GM21825 (cell line): ENCODE measurements around the gene AP3D1.
A peak's percentile ranks its signal among the peaks of the same experiment; 100 is the strongest.

Experiments
- ATAC-seq: cut with Tn5 transposase; IDR thresholded peaks from one replicate; pipeline ENCODE4 v1.9.1; 2021; ENCODE audit warnings: mild to moderate bottlenecking, moderate library complexity; ENCODE audit not compliant: unreplicated experiment

AP3D1 gene

DNA sequence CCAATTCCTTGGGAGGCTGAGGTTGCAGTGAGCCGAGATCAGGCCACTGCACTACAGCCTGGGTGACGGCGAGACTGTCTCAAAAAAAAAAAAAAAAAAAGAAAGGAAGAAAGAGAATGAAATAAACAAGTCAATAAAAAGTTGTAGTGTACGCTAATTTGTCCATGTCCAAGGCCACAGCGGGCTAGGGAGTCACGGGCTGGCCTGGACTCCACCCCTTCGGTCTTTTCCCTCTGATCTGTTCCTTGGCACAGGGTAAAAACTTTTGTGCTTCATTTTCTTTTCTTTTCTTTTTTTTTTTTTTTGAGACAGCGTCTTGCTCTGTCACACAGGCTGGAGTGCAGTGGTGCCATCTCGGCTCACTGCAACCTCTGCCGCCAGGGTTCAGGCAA is 80.9 kb downstream of the AP3D1 start:
- no peak for ATAC-seq

DNA sequence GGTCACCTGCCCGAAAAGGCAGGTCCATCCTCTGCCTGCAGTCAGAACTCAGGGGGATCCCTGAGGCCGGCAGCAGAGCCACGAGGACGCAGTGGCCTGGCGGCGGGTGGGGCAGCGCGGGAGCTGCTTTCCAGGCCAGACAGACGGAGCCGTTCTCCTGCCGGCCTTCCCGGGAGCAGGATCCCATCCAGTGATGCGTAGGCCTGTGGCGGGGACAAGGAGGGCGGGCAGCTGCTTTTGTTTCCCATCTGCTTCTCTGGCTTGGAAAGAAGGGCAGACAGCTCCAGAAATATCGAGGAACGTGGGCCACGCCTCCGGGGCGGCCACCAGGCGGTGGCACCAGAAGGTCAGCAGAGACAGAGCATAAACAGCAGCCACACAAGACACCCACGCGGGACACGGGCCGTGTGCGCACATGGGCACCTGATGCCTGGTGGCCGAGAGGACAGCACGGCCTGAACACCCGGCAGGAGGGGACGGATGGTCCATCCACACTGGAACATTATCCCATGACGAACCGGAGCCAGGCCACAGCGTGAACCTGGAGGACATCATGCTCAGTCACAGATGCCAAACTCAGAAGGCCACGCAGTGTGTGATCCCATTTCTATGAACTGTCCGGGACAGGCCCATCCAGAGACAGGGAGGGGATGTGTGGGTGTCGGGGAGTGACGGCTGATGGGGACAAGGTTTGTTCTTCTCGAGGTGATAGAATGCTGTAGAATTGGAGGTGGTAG is 86.4 kb downstream of the AP3D1 start:
- ATAC-seq = no peak

DNA sequence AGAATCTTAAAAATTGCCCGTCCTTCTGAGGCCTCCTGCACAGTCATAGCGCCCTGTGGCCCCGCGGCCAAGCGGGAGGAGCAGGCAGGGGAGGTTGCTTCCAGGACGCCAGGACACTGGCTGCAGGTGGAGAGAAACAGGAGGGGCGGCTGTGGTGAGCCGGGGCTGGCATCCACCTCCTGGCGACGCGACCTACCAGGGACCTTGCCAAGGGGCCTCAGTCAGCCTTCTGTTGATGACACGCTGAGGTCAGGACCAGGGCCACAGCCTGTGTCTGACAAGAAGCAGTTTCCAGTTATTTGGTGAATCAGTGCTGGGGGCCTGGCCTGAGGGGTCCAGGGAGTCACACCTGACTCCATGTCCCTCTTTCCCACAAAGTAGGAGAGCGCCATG is 87.0 kb downstream of the AP3D1 start:
- ATAC-seq = no peak

DNA sequence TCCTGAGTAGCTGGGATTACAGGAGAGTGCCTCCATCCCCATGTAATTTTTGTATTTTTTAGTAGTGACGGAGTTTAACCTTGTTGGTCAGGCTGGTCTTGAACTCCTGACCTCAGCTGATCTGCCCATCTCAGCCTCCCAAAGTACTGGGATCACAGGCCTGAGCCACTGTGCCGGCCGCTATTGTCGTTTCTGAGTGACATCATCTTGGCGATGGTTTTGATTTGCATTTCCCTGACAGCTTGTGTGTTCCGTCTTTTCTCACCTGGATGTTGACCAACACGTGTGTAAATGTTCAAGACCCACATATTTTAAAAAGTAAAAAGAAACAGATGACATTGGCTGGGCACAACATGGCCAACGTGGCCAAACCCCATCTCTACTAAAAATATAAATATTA is 87.5 kb downstream of the AP3D1 start:
- no peak for ATAC-seq

DNA sequence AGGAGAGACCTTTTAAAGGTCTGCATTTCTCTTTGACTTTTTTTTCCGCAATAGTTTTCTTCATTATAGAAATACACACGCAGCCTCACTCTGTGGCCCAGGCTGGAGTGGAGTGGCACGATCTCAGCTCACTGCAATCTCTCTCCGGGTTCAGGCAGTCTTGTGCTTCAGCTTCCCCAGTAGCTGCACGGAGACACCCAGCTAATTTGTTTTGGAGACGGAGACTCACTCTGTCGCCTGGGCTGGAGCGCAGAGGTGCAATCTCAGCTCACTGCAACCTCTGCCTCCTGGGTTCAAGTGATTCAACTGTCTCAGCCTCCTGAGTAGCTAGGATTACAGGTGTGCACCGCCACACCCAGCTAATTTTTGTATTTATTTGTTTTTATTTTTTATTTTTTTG is 88.6 kb downstream of the AP3D1 start:
- no peak for ATAC-seq

DNA sequence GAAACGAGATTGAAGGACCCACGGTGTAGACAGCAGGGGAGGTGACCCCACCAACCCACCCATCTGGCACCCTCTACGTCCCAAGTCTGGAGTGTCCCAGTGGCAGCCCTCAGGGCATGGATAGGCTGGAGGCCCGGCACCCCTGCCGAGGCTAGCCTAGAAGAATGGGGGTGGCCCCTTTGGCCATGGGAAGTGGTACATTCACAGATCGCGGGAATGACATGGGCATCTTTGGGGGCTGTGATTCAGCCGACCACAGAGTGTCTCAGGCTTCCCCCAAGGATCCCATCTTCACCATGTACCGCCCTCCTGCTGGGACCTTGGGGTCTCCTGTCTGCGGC is 89.0 kb downstream of the AP3D1 start:
- ATAC-seq = no peak

DNA sequence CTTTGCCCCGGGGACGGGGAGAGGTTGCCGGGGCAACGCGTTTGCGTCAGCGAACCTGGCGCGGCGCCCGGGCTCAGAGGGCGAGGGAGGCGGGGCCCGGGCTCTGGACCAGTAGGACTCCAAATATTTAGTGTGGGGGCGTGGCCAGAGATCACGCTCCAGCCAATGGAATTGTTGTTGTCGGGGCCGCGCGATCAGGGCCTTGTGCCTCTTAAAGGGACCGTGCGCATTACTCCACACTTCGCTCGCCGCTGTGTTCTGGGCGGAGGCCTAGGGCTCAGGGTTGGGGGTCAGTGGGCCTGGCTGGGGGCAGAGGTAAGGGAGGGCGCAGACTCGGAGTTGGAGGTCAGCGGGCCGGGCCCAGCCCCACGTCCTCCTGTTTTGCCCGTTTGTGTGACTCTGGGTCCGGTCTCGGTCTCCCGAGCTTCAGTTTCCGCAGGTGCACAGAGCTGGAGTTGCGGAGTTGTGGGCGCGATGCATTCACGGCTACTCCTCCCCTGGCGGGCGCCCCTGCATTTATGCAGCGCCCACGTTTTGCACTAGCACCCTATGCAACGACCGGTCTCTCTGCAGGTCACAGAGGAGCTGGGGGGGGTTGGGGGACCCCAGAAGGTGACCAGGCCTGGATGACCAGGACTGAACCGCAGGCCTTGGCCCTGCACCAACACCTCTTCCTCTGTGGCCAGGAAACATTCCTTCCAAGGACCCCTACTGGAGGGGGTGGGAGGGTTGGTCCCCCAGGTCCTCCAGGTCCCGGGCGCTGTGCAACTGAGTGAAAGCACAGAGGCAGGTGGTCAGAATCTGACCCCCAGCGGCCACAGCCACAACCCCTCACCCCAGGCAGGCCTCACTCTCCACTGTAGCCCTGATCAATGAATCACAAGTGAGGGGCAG is 89.6 kb downstream of the AP3D1 start:
- ATAC-seq = peak; percentile 61

DNA sequence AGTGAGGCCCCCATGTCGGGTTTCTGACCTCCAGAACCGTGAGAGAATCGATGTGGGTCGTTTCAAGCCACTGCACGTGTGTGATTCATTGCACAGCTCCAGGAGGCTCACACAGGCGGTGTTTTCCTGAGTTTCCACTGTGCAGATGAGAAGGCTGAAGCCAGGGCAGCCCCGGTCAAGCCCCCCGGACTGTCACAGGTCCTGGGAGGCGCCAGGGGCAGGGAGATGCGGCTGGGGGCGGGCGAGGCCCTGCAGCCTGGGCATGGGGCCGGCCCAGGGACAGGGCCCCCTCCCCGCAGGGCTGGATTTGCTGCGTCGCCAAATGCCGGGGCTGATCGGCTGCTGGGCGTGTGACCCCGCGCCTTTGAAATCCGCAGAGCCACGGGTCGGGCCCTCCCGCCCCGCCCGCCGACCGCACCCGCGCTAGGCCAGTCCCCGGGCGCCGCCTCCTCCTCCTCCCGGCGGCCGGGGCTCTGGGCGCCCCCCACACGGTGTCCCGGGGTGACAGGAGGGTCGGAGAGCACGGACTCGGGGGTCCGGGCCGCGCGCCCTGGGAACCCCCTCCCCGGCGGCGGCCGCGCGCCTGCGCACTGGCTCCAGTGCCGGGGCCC is 90.4 kb downstream of the AP3D1 start:
- ATAC-seq = peak; percentile 16

DNA sequence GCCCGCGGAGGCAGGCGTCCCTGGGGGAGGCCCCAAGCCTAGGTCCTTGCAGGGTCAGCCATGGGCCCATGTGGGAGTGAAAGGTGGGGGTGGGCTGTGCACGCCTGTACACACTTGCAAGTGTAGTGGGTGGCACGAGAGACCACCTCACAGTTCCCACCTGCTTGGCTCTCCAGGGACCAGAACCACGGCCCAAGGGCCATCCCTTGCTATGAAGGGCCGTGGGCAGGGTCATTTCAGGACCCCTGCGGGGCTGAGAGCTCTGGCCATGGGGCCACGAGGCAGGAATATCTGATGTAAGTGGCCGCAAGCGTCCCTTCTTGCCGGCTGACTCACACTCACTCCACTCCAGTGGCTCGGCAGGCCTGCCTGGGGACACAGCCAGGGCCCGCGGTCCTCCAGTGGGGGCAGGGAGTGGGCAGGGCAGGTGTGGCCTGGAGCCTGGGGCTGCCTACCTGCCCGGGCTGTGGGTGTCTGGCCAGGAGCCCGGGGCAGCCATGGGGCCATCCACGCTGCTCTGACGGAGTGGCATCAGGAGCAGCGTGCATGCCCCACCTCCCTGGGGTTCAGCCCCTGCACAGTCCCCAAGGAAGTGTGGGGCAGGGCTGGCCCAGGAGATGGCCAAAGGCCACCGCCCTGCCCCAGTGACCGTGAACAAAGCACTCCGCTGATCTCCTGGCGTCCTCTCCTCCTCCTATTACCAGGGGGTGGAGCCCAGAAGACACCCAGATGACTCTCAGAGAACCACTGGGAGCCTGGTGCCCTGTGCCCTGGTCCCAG is 91.8 kb downstream of the AP3D1 start:
- no peak for ATAC-seq

DNA sequence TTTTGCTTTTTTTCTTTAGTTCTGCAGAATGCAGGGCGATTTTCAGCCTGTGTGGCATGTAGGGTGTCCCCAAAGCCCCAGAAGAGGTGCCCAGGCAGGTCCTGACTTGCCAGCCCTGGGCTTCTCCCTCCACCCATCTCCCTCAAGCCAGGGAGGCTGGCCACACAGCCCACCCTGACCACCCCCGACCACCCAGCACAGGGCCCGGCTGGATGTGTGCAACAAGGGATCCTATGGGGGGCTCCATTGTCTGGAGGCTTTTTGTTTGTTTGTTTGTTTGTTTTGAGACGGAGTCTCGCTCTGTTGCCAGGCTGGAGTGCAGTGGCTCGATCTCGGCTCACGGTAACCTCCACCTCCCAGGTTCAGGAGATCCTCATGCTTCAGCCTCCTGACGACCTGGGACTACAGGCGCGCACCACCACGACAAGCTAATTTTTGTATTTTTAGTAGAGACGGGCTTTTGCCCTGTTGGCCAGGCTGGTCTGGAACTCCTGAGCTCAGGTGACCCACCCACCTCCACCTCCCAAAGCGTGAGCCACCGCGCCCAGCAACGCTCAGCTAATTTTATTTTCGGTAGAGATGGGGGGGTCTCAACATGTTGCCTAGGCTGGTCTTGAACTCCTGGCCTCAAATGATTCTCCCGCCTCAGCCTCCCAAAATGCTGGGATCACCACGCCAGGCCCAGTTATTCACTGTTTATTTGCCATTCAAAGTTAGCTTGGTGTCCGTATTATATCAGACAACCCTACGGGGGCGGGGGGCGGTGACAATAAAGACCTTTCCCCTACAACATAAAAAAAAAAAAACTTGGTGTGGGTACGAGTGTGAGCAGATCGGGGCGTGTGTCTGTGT is 92.6 kb downstream of the AP3D1 start:
- no peak for ATAC-seq

DNA sequence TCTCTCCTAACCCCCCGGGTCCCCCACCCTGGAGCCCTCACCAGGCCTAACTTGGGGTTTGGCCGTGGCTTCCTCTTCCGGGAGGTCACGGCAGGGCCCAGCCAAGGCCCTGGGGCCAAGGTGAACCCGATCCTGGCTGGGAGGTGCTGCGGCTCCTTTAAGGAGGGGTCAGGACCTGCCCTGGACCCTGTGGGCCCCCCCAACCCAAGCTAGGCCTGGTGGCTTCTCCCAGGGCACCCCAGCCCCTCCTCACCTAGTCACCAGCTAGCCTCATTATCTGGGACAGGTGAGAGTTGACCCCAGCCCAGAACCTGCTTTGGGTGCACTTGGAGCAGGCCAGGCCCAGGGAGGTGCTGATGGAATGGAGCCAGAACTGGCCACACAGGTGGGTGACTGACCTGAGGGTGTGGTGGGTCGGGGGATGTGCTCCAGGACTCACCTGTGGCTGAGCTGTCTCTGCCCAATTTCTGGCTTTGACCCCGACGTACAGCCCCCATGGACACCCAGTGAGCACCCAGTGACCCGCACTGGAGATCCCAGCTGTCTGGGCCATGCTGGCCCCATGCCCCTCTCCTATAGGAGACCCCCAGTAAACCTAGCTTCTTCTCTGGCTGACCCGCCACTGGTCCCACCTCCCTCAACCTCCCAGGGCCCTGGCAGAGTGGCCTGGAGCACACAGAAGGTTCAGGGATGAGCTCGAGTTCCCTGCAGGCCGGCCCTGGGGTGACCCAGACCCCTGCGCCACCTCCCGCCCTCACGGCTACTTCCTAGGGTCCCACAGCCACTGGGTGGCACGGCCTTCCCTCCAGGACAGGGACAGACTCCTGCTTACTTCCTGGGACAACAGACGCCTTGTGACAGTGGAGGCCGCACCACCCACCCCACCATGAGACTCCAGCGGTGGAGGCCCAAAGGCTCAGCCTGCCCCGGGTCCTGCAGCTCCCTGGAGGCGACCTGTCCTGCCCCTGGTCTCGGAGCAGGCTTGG is 93.6 kb downstream of the AP3D1 start:
- no peak for ATAC-seq

DNA sequence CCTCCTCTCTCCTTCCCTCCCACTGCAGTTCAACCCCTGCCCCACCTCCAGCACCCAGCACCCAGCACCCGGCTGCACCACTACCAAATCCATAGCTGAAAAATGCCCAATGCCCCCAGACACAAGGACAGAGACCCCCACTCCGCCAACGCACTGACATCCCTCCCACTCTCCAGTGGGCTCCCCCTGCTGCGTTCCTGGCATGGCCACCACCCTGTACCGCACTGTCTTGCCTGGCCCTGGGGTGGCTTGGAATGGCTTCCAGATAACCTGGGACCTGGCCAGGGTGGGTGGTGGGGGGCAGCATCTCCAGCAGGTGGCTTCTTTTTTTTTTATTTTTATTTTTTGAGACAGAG is 94.6 kb downstream of the AP3D1 start:
- ATAC-seq = no peak

DNA sequence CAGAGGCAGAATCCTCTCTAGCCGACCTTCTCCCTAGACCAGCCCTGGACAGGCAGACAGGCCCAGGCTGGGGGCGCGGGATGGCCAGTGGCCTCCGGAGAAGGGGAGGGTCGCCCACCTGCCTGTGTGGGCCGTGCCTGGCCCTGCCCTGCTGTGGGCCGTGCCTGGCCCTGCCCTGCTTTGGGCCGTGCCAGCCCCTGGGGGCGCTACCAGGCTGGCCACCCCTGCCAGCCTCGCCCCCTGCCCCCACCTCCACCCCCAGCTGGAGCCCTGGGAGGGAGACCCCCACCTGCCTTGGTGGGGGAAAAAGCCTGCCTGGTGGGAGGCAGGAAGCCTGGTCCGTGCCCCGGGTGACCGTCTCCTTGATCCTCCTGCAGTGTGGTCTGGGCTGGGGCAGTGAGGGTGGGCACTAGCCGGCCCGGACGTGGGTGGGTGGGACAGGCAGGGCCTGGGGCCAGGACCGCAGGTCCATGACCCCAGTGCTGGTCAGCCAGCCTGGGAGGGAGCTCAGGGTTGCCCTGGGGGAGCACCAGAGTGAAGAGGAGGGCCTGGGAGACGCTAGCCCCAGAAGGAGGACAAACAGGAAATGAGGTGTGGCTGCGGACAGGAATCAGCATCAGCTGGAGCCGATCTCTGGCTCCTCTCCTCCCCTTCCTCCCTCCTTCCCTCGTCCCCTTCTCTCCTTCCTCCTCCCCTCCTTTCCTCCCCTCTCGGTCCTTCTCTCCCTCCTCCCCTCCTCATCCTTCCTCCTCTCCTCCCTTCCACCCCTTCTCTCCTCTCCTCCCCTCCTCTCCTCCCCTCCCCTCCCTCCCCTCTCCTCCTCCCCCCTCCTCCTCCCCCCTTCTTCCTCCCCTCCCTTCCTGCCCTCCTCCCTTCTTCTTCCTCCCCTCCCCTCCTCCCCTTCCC is 95.2 kb downstream of the AP3D1 start:
- ATAC-seq = no peak

DNA sequence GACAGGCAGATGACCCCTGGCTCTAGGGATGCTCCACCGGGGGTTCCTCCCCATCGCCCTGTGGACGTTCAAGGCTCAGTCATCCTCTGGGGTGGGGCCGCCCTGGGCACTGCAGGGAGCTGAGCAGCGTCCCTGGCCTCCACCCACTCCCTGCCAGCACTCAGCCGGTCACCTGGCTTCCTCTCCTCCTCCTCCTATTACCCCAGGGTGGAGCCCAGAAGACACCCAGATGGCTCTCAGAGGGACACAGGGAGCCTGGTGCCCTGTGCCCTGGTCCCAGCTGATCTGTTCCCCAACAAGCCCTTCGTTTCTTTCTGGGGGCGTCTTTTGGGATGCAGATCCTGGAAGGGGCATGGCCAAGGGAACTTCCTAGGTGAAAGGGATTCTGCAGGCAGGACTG is 96.6 kb downstream of the AP3D1 start:
- ATAC-seq = no peak

DNA sequence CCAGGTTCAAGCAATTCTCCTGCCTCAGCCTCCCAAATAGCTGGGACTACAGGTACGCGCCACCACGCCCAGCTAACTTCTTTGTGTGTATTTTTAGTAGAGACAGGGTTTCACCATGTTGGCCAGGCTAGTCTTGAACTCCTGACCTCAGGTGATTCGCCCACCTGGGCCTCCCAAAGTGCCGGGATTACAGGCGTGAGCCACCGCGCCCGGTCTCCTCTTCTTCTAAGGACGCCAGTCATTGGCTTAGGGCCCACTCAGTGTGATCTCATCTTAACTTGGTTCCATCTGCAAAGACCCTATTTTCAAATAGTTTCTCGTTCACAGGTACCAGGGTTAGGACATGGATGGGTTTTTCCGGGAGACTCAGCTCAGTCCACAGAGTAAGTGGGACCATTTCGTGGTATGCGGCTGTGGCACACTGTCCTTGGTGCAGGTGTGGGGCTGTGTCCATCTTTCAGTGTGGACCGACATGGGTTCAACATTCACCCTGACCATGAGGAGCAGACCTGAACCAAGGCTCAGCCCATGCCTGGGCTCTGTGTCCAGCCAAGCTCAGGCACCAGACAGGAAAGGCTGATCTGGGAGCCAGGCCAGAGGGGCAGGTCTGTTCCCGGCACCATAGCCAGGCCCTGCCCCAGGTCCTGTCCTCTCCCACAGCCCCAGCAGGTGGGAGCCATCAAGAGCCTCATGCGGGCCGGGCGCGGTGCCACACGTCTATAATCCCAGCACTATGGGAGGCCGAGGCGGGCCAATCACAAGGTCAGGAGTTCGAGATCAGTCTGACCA is 97.6 kb downstream of the AP3D1 start:
- no peak for ATAC-seq

DNA sequence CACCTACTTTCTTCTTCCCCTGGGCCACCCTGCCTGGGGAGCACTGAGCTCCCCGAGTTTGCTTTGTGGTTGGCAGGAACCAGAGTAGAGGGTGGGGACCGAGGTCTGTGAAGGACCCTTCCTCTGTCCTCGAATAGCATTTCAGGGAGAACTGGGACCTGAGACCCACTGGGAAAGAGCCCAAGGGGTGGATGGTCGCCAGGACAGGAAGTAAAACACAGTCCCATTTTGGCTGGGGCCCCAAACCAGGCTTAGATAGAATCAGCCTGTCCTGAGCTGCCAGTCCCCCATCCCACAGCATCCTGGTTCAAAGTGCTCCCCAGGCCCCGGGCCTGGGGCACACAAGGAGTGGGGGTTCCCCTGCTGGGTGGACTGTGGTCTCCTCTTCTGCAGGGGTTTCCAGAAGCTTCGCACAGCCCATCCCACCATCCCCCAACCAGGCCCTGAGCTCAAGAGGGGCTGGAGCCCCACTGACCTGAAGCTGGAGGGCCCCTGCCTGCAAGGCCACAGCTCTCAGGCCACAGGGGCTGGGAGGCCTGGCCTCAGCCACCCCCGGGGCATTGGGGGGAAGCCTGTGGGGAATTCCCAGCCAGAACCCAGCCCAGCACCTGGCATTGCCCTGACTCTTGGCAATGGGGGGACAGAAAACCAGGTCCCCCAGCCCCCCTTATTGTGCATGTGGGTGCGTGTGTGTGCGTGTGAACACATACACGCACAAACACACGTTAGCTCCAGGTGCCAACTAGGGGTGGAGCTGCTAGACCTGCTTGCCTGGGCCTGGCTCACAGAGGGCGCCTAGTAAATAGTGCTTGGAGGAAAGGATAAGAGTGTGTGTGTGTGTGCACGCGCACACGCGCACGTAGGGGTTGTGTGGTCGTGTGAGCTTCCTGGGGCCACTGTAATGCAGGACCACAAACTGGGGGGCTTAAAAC is 99.3 kb downstream of the AP3D1 start:
- ATAC-seq = no peak
